T follicular helper cell (primary cell): ENCODE data around the gene C1QB.
A peak's percentile ranks its signal among the peaks of the same experiment; 100 is the strongest.
"Not testable (repeated sequence)": the region's sequence is repeated elsewhere in the genome, so short reads cannot be mapped to it uniquely, and the experiment has no call there.

Experiments
- DNase-seq: peaks from one replicate; pipeline ENCODE4 v3.0.0-alpha.2; 2020; ENCODE audit warnings: low read depth

The C1QB gene

GRCh38 chr1:22697980-22698379 lies 44.9 kb downstream of the C1QB start:
- DNase-seq, result no peak

DNA sequence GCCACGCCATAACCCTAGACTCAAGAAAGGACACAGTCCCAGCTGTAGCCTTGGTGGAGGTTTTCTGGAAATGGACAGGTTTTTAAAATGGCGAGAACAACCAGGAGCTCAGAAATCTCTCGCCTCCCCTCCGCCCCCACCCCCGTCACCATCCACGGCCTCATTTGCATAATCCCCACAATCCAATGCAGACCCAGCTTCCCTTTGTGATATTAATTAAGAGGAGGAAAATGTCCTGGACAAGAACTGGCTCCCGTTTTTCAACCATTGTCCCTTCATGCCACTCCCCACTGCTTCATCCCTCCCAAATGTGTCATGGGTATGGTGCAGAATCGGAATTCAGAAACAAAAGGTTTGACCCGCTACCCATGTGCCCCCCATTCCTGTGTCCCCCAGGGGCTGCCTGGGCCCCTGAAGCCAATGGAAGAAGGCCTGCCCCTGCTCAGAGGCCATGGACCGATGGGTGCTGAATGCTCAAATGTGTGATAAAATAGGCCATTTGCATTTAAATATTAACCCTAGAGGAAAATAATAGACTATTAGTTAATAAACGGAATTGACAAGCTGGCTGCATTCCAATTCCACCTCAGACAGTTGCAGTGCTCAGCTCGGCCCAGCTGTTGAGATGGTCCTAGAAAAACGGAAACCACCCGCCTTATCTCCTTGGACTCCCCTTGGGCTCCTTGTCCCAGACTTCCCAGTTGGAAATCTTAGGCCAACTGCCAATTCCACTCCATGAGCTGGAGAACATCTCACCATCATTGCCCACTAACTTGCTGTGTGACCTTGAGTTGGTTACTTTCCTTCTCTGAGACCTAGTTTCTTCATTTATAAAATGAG lies 46.9 kb downstream of the C1QB start:
- DNase-seq, result no peak

DNA sequence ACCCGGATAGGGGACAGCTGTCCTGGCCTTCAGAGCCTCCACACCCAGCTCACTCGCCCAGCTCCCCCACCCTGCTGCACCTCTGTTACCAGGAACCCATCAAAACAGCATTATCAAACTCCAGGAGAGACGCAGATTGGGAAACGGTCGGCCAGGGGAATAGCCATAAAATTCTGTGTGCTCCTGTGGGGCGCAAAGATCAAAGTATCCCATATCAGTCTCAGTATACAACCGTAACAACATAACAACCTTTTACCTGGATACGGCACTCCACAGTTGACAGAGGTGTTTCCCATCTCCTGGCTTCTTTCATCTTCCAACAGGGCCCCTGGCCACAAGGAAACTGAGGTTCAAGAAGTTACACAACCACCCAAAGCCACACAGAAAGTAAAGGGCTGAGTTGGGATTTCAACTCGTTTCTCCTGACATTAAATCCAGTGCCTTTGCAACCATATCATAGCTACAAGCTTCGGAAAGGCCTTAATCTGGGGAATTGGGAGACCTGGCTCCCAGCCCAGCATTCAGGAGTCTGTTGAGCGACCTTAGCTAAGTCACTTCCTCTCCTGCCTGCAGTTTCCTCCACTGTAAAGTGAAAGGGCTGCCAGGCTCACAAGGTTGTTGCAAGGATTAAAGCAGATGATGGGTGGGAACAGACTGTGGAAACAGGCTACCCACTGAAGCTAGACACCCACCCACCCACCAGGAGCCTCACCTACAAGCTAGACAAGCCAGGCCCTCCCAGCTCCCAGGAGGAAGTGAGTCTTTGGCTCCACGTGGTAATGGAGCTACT lies 49.5 kb downstream of the C1QB start:
- no peak for DNase-seq

- peak; percentile 52 for DNase-seq
These were observed 51.5 kb downstream of the C1QB start for GRCh38 chr1:22704440-22705067.

- no peak for DNase-seq
These were observed 52.5 kb downstream of the C1QB start for GRCh38 chr1:22705586-22705985.

- DNase-seq, result not testable (repeated sequence)
These were observed 53.1 kb downstream of the C1QB start for GRCh38 chr1:22706100-22706499.

GRCh38 chr1:22708777-22709176 lies 55.7 kb downstream of the C1QB start:
- DNase-seq, result no peak

- DNase-seq, result no peak
These were observed 56.2 kb downstream of the C1QB start for GRCh38 chr1:22709227-22709626.

DNA sequence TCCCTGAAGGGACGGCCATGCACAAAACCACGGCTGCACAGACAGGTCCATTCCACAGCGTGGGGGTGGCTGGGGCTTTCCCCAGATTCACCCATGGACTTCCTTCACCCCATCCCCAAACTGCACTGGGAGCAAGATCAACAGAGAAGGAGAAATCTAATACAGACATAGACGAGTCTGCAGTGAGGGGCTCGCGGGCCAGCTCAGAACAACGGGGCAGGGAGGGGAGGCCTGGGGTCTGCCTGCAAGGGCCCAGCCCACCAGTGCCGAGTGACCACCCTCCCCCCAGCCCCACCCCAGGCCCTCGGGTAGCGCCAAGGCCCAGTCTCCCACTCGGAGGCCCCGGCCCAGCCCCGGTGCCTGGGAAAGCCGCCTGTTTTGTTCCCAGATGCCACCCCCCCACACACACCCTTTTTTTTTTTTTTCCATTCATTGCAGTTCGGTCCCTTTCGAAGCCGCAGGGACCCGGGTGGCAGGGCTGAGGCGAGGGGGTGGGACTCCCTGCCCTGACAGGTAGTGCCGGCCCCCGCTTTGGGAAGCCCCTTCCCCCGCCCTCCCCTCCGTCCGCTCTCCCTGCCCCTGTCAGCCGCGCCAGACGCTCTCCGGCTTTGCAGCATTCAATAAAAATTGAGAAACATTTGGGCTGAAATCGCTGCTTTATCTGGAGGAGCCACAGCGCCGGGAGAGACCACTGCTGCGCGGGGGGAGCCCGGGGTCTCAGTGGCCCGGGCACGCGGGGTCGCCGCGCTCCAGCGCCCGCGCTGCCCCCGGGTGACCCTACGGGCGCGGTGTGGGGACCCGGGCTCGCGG lies 57.1 kb downstream of the C1QB start:
- DNase-seq, result peak; percentile 5

GRCh38 chr1:22710701-22711049 lies 57.6 kb downstream of the C1QB start, which contains the start of gene EPHB2:
Gene EPHB2, plus strand, starts transcription at chr1:22710839. Its CDS starts 144 bp downstream, at chr1:22710983.
- DNase-seq, result no peak

DNA sequence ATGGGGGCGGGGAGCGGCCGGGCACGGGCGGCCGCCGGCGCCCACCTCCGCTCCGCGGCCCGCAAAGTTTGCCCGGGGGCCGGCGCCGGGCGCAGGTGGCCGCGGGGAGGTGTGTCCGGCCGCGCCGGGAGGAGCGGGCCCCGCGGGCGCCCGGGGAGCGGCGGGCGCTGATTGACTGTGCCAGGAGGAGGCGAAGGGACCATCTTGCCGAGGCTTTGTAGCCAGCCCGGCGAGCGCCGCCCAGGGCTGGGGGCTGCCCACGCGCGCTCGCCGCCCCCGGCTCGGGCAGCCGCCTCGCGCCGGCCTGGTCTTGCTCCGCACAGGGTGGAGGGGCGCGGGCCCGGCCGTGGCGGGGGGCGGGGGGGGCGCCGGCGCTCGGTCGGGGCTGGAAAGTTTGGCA lies 58.0 kb downstream of the C1QB start:
- no peak for DNase-seq
